Suprapubic skin (tissue), 3 donors: ENCODE results near the gene SIGLEC9.

Experiments used
- POLR2AphosphoS5 ChIP-seq, 3 donors: sonication (generic); formaldehyde crosslinking; IDR thresholded peaks; one replicate each; pipeline ENCODE4 v1.6.1; 2017; ENCODE audit warnings: antibody characterized with exemption in 3 of 3
- TF ChIP-seq, protein P1 (sequence below), 2 donors: fragments of 200-600 bp in 1 of 2; fragments of 450-650 bp in 1 of 2; sonication (generic) in 1 of 2; IDR thresholded peaks; one replicate each; pipeline ENCODE4 v1.5.1; 2016 to 2019; ENCODE audit warnings: antibody characterized with exemption in 2 of 2, mild to moderate bottlenecking in 1 of 2, moderate library complexity in 1 of 2

DNA sequence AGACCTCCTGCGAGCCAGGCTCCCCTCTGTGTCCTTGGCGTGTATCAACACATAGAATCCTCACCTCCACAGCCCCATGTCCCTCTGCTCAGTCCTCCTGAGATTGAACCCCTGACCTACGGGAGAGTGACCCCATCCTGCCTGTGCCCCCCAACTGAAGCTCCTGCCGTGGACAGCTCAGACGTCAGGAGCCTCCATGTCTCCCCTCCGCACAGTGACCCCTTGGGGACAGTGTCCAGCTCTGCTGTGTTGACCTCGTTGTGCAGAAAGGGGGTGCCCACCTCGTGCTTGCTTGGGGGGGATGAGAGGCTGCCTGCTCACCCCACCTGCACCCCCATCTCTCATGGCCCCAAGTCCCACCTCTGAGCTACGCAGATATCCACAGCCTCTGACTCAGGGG, 490 bp upstream of the SIGLEC9 start:
- no peak for TF ChIP-seq POLR2AphosphoS5 (IDR thresholded peaks at IDR 0.05)
- TF ChIP-seq, protein P1, sequence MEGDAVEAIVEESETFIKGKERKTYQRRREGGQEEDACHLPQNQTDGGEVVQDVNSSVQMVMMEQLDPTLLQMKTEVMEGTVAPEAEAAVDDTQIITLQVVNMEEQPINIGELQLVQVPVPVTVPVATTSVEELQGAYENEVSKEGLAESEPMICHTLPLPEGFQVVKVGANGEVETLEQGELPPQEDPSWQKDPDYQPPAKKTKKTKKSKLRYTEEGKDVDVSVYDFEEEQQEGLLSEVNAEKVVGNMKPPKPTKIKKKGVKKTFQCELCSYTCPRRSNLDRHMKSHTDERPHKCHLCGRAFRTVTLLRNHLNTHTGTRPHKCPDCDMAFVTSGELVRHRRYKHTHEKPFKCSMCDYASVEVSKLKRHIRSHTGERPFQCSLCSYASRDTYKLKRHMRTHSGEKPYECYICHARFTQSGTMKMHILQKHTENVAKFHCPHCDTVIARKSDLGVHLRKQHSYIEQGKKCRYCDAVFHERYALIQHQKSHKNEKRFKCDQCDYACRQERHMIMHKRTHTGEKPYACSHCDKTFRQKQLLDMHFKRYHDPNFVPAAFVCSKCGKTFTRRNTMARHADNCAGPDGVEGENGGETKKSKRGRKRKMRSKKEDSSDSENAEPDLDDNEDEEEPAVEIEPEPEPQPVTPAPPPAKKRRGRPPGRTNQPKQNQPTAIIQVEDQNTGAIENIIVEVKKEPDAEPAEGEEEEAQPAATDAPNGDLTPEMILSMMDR (IDR thresholded peaks at IDR 0.05): no peak
